Lung (tissue), 12 donors: ENCODE results near the gene ZNF470. TPM values are rescaled to one million over a fixed set of nuclear protein-coding genes. Genes with fewer than 3 reads are reported as not detected.

Experiments used
- ATAC-seq: fragments of 200-7000 bp; cut with Tn5 transposase; one replicate; pipeline ENCODE4 v1.9.1; 2020; ENCODE audit warnings: moderate number of reproducible peaks; ENCODE audit not compliant: insufficient read depth, low FRiP score
- DNase-seq, 3 donors: peaks; one replicate each; pipeline ENCODE4 v3.0.0-alpha.2; 2013 to 2017
- H3K27ac ChIP-seq, 2 donors: one replicate each; pipeline ENCODE4 v1.5.1; 2013; ENCODE audit warnings: mild to moderate bottlenecking in 2 of 2, moderate library complexity in 2 of 2, control low read depth in 1 of 2, inconsistent platforms in 1 of 2, low read depth in 1 of 2, low read length in 1 of 2
- H3K27me3 ChIP-seq, 3 donors: one replicate each; pipeline ENCODE4 v1.5.1; 2013; ENCODE audit warnings: low read length in 2 of 3; ENCODE audit not compliant: control insufficient read depth in 3 of 3, insufficient read depth in 3 of 3
- H3K36me3 ChIP-seq, 4 donors: one replicate each; pipeline ENCODE4 v1.5.1; 2013; ENCODE audit warnings: low read length in 4 of 4, mild to moderate bottlenecking in 1 of 4, moderate library complexity in 1 of 4; ENCODE audit not compliant: control insufficient read depth in 4 of 4, insufficient read depth in 4 of 4
- H3K4me1 ChIP-seq, 5 donors: one replicate each; pipeline ENCODE4 v1.5.1; 2013; ENCODE audit warnings: low read length in 5 of 5, mild to moderate bottlenecking in 2 of 5, moderate library complexity in 1 of 5; ENCODE audit not compliant: control insufficient read depth in 5 of 5, insufficient read depth in 5 of 5
- H3K4me3 ChIP-seq: one replicate; pipeline ENCODE4 v1.5.1; 2013; ENCODE audit warnings: mild to moderate bottlenecking, control low read depth, moderate library complexity
- H3K9ac ChIP-seq, 2 donors: one replicate each; pipeline ENCODE4 v1.5.1; 2013; ENCODE audit warnings: low read length in 2 of 2, control low read depth in 1 of 2; ENCODE audit not compliant: insufficient read depth in 1 of 2
- H3K9me3 ChIP-seq, 4 donors: one replicate each; pipeline ENCODE4 v1.5.1; 2013; ENCODE audit warnings: low read length in 3 of 4, mild to moderate bottlenecking in 1 of 4, moderate library complexity in 1 of 4; ENCODE audit not compliant: control insufficient read depth in 4 of 4, insufficient read depth in 3 of 4
- CTCF ChIP-seq: IDR thresholded peaks from 2 replicates; pipeline ENCODE4 v1.5.1; 2012; ENCODE audit warnings: mild to moderate bottlenecking; ENCODE audit errors: control extremely low read depth, extremely low read depth
- WGBS, 2 donors: extraction: QIAGEN DNeasy Blood & Tissue Kit; methylation state at CpG; one replicate each; pipeline ENCODE4 v1.1.7; 2013; 5-methylcytosine and 5-hydroxymethylcytosine counted together
- polyA plus RNA-seq, 2 donors: library from polyadenylated mRNA; stranded (reverse); fragments of 200-250 nt; gene quantifications; one replicate each; pipeline ENCODE4 v1.2.1, GENCODE V29; 2013
- total RNA-seq, 2 donors: library from RNA; depleted of rRNA in 1 of 2; stranded (reverse); fragments of >200 nt in 1 of 2; gene quantifications; one replicate each; pipeline ENCODE4 v1.2.1, GENCODE V29; 2014 to 2021
- donor health status: control.
- donor health status: control.
- donor health status: Bipolar disorder and iron deficiency.
- donor health status: healthy.
- donor health status: DM: yes; HTN: yes; CAD: no.

ZNF470 gene
- total and polyA plus RNA-seq, 4 donors: 1.2 to 4.5 (median 3.5) TPM

DNA sequence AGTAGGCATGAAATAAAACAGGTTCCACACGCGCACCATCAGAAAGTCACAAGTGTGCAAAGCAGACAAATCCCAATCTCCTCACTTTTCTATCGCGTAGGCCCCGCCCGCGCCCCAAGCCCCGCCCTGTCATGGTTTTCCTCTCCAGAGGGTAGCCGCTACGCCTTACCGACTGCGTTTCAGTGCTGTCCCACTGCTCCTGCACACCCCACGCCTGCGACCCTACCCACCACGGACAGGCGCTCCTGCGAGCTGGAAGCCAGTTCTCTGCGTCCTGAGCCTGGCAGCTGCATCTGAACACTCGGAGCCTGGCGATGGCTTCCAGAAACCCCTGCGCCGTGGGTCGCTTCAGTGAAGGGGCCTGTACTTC is 379 bp upstream of the ZNF470 start:
- peak overlapping the region; percentile 87 to 93 for H3K27ac ChIP-seq

GRCh38 chr19:56572589-56572988 is 5.3 kb downstream of the ZNF470 start:
- Histone ChIP-seq H3K4me1 (peaks cover 0 to 7% (median 5%) of the 10 kb centered on the region in 5 donors), H3K36me3 (peaks cover 16 to 78% (median 65%) of the 10 kb centered on the region in 4 donors)

More for the DNA sequence above, 379 bp upstream of the ZNF470 start:
- ATAC-seq (peak; percentile 42), DNase-seq (peak in 1 of 3 donors; percentile 58)
- H3K27me3 ChIP-seq: no peaks in the 10 kb centered on the region
- TF ChIP-seq CTCF: no peak
- peak overlapping the region in 1 of 2 donors; percentile 60 for H3K9ac ChIP-seq
- 1 to 2% methylated on average over 19 to 23 of the region's 23 CpGs for WGBS, 2 donors
- peaks cover 9 to 44% (median 31%) of the 10 kb centered on the region in 4 donors for H3K36me3 ChIP-seq
- H3K9me3 ChIP-seq: peaks cover 20 to 52% (median 25%) of the 10 kb centered on the region in 4 donors
- peaks cover 0 to 8% (median 5%) of the 10 kb centered on the region in 5 donors for H3K4me1 ChIP-seq
- peak overlapping the region; percentile 77 for H3K4me3 ChIP-seq

GRCh38 chr19:56573914-56574313 is 6.6 kb downstream of the ZNF470 start:
- no peak for DNase-seq
- TF ChIP-seq CTCF: no peak
- Histone ChIP-seq H3K4me1 (no peaks in the 10 kb centered on the region), H3K36me3 (peaks cover 16 to 87% (median 68%) of the 10 kb centered on the region in 4 donors), H3K9me3 (peaks cover 27 to 72% (median 49%) of the 10 kb centered on the region in 4 donors), H3K27ac (no peak overlapping the region), H3K27me3 (no peaks in the 10 kb centered on the region), H3K4me3 (no peak overlapping the region), H3K9ac (no peak overlapping the region)
- WGBS, 2 donors: 98% methylated on average over 3 of the region's 3 CpGs
- no peak for ATAC-seq

More at GRCh38 chr19:56572589-56572988, 5.3 kb downstream of the ZNF470 start:
- H3K27me3 ChIP-seq: no peaks in the 10 kb centered on the region
- no peak for TF ChIP-seq CTCF
- no peak overlapping the region for H3K4me3 ChIP-seq
- peaks cover 21 to 69% (median 39%) of the 10 kb centered on the region in 4 donors for H3K9me3 ChIP-seq
- DNase-seq (peak in 1 of 3 donors; percentile 26), ATAC-seq (no peak)
- 48 to 72% methylated on average over 2 of the region's 2 CpGs for WGBS, 2 donors
- H3K9ac ChIP-seq: no peak overlapping the region
- no peak overlapping the region for H3K27ac ChIP-seq
